GM12874 (cell line): Measurements from ENCODE around the gene HOTAIR.

Experiments
- TF ChIP-seq, protein P1 (sequence below): IDR thresholded peaks from 2 replicates; pipeline ENCODE4 v1.5.1; 2011; ENCODE audit warnings: low read depth, mild to moderate bottlenecking, control low read depth, low read length, moderate library complexity; ENCODE audit not compliant: insufficient read depth

The HOTAIR gene

GRCh38 chr12:54004841-54005530 lies 30.2 kb upstream of the HOTAIR start:
- TF ChIP-seq, protein P1, sequence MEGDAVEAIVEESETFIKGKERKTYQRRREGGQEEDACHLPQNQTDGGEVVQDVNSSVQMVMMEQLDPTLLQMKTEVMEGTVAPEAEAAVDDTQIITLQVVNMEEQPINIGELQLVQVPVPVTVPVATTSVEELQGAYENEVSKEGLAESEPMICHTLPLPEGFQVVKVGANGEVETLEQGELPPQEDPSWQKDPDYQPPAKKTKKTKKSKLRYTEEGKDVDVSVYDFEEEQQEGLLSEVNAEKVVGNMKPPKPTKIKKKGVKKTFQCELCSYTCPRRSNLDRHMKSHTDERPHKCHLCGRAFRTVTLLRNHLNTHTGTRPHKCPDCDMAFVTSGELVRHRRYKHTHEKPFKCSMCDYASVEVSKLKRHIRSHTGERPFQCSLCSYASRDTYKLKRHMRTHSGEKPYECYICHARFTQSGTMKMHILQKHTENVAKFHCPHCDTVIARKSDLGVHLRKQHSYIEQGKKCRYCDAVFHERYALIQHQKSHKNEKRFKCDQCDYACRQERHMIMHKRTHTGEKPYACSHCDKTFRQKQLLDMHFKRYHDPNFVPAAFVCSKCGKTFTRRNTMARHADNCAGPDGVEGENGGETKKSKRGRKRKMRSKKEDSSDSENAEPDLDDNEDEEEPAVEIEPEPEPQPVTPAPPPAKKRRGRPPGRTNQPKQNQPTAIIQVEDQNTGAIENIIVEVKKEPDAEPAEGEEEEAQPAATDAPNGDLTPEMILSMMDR, result no peak

- TF ChIP-seq, protein P1, result no peak
Measured at GRCh38 chr12:54004063-54004840, 29.5 kb upstream of the HOTAIR start.

- TF ChIP-seq, protein P1, result no peak
Measured at GRCh38 chr12:54003625-54004024, 28.9 kb upstream of the HOTAIR start.

- TF ChIP-seq, protein P1, result no peak
Measured at GRCh38 chr12:54002915-54003389, 28.2 kb upstream of the HOTAIR start.

DNA sequence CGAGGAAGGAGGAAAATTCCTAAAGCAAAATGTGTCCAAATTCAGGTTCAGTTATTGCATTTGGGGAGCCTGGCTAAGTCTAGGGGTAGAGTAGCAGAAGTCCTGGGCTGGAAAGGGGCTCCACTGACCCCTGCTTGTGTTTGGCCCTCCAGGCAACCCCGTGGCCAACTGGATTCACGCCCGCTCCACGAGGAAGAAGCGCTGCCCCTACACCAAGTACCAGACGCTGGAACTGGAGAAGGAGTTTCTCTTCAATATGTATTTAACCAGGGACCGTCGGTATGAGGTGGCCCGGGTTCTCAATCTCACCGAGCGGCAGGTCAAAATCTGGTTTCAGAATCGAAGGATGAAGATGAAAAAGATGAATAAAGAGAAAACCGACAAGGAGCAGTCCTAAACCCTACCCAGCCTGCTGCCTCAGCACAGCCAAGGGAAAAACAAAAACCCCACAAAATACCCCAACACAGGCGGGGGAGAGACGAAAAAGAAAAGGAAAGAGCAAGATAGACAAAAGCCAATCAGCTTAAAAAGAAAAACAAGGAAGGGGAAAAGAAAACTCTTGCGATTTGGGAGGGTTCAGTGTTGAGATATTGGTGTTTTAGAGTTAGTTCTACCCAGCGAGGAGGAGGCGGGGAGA lies 27.6 kb upstream of the HOTAIR start:
- TF ChIP-seq, protein P1, result no peak

- TF ChIP-seq, protein P1, result no peak
Measured at GRCh38 chr12:54001283-54002187, 26.8 kb upstream of the HOTAIR start.
